Adrenal gland (tissue), 5 donors: ENCODE data around the gene CASP2.

ENCODE experiments used
- CTCF ChIP-seq, 6 experiments: fragments of 450-650 bp in 4 of 6; fragments of 200-600 bp in 2 of 6; sonication (generic) in 1 of 6; IDR thresholded peaks; 1 replicate in 5 of 6; 2 replicates in 1 of 6; pipeline versions ENCODE4 v1.5.1 to v1.8.0; 2016 to 2021; ENCODE audit warnings: antibody characterized with exemption in 6 of 6, mild to moderate bottlenecking in 2 of 6, moderate library complexity in 1 of 6
- POLR2A ChIP-seq, 2 donors: fragments of 450-650 bp; IDR thresholded peaks; one replicate each; pipeline ENCODE4 v1.6.1; 2017; ENCODE audit warnings: antibody characterized with exemption in 2 of 2, mild to moderate bottlenecking in 2 of 2, moderate library complexity in 1 of 2
- donor health status: DM: no; HTN: no; CAD: no.

GRCh38 chr7:143245123-143245522 lies 43.0 kb upstream of the CASP2 start:
- TF ChIP-seq CTCF (IDR thresholded peaks at IDR 0.05) (no peak), POLR2A (IDR thresholded peaks at IDR 0.05) (no peak)
